SH-SY5Y (cell line): Measurements from ENCODE around the gene GCN1.

Source experiments
- GATA2 ChIP-seq: IDR thresholded peaks from 2 replicates; pipeline ENCODE4 v1.6.1; 2011; ENCODE audit warnings: mild to moderate bottlenecking, low read depth, low read length
- GATA3 ChIP-seq: IDR thresholded peaks from 2 replicates; pipeline ENCODE4 v1.6.1; 2011; ENCODE audit warnings: low read depth, mild to moderate bottlenecking, low read length, moderate library complexity

- no peak for TF ChIP-seq GATA2
- no peak for TF ChIP-seq GATA3
Observed at GRCh38 chr12:120175537-120175936, 19.0 kb downstream of the GCN1 start.
